HepG2 (cell line): ENCODE results near the gene NPB. TPM values are rescaled to one million over a fixed set of nuclear protein-coding genes. Genes with fewer than 3 reads are reported as not detected.

ENCODE experiments used
- AKAP8 ChIP-seq: sonication (generic); formaldehyde crosslinking; IDR thresholded peaks from 2 replicates; pipeline ENCODE4 v1.5.1; 2020; ENCODE audit warnings: mild to moderate bottlenecking, missing genetic modification reagents
- DMAP1 ChIP-seq: IDR thresholded peaks from 2 replicates; pipeline ENCODE4 v1.6.1; 2016
- DPF2 ChIP-seq: sonication (generic); formaldehyde crosslinking; IDR thresholded peaks from 2 replicates; pipeline ENCODE4 v1.4.0; 2020; ENCODE audit warnings: mild to moderate bottlenecking, low read depth, missing genetic modification reagents, borderline replicate concordance
- GLI4 ChIP-seq: sonication (generic); formaldehyde crosslinking; IDR thresholded peaks from 2 replicates; pipeline ENCODE4 v1.5.1; 2020; ENCODE audit warnings: missing genetic modification reagents, mild to moderate bottlenecking, moderate library complexity, borderline replicate concordance
- HOXD1 ChIP-seq: sonication (generic); formaldehyde crosslinking; IDR thresholded peaks from 2 replicates; pipeline ENCODE4 v1.5.0; 2020; ENCODE audit warnings: missing genetic modification reagents
- MIXL1 ChIP-seq: IDR thresholded peaks from 2 replicates; pipeline ENCODE4 v1.6.1; 2016
- MYC ChIP-seq: sonication (generic); formaldehyde crosslinking; IDR thresholded peaks from 2 replicates; pipeline ENCODE4 v1.9.0; 2021; ENCODE audit warnings: missing genetic modification reagents, borderline replicate concordance
- RAD51 ChIP-seq: fragments of 450-650 bp; IDR thresholded peaks from 2 replicates; pipeline ENCODE4 v1.6.1; 2016; ENCODE audit warnings: borderline replicate concordance
- RFXAP ChIP-seq: sonication (generic); formaldehyde crosslinking; IDR thresholded peaks from 2 replicates; pipeline ENCODE4 v1.4.0; 2020; ENCODE audit warnings: missing genetic modification reagents, borderline replicate concordance
- SMARCE1 ChIP-seq: fragments of 450-650 bp; IDR thresholded peaks from 2 replicates; pipeline ENCODE4 v1.6.1; 2017; ENCODE audit warnings: borderline replicate concordance
- SP140L ChIP-seq: sonication (generic); formaldehyde crosslinking; IDR thresholded peaks from 2 replicates; pipeline ENCODE4 v1.4.0; 2020; ENCODE audit warnings: missing genetic modification reagents, borderline replicate concordance
- TEAD2 ChIP-seq: sonication (generic); formaldehyde crosslinking; IDR thresholded peaks from 2 replicates; pipeline ENCODE4 v1.9.0; 2021; ENCODE audit warnings: missing genetic modification reagents
- ZNF251 ChIP-seq: sonication (generic); formaldehyde crosslinking; IDR thresholded peaks from 2 replicates; pipeline ENCODE4 v1.9.0; 2021; ENCODE audit warnings: mild to moderate bottlenecking, missing genetic modification reagents
- ZNF33B ChIP-seq: sonication (generic); formaldehyde crosslinking; IDR thresholded peaks from 2 replicates; pipeline ENCODE4 v1.5.1; 2020; ENCODE audit warnings: mild to moderate bottlenecking, missing genetic modification reagents
- ZNF567 ChIP-seq: sonication (generic); formaldehyde crosslinking; IDR thresholded peaks from 2 replicates; pipeline ENCODE4 v1.8.1; 2023; ENCODE audit warnings: mild to moderate bottlenecking, missing genetic modification reagents, borderline replicate concordance
- ZNF629 ChIP-seq: sonication (generic); formaldehyde crosslinking; conservative IDR thresholded peaks from 2 replicates; pipeline ENCODE4 v1.5.0; 2020; ENCODE audit warnings: missing genetic modification reagents
- ZNF724P ChIP-seq: sonication (generic); formaldehyde crosslinking; IDR thresholded peaks from 2 replicates; pipeline ENCODE4 v1.8.0; 2022; ENCODE audit warnings: missing genetic modification reagents, borderline replicate concordance
- ZNF776 ChIP-seq: sonication (generic); formaldehyde crosslinking; IDR thresholded peaks from 2 replicates; pipeline ENCODE4 v1.4.0; 2020; ENCODE audit warnings: mild to moderate bottlenecking, missing genetic modification reagents
- polyA plus RNA-seq, 8 experiments: library from polyadenylated mRNA; depleted of rRNA in 3 of 8; stranded (reverse) in 7 of 8; unstranded in 1 of 8; fragments of >200 nt; fragmentation: Illumina TruSeq in 4 of 8; extraction: Trizol in 4 of 8; gene quantifications; 2 replicates each; pipeline versions ENCODE4 v1.2.1 to v1.2.3, GENCODE V29; 2011 to 2016; ENCODE audit warnings: low read depth in 4 of 8, missing spikeins in 1 of 8, mixed read lengths in 1 of 8; ENCODE audit not compliant: insufficient read depth in 1 of 8
- total RNA-seq, 5 experiments: library from RNA; depleted of rRNA; stranded (reverse); fragments of >200 nt; fragmentation: Illumina TruSeq; extraction: Trizol; gene quantifications; 2 replicates each; pipeline ENCODE4 v1.2.3, GENCODE V29; 2016; ENCODE audit warnings: low read depth in 1 of 5
- TF ChIP-seq, protein P1 (sequence below), 2 experiments: IDR thresholded peaks; 2 replicates each; pipeline ENCODE4 v1.6.1; 2011 to 2012; ENCODE audit warnings: low read length in 2 of 2, borderline replicate concordance in 1 of 2, low read depth in 1 of 2, mild to moderate bottlenecking in 1 of 2, moderate library complexity in 1 of 2
- TF ChIP-seq, protein P2 (sequence below): IDR thresholded peaks from 2 replicates; pipeline ENCODE4 v1.6.1; 2016; ENCODE audit warnings: low read depth, control low read depth
- TF ChIP-seq, protein P3 (sequence below): sonication (generic); formaldehyde crosslinking; IDR thresholded peaks from 2 replicates; pipeline ENCODE4 v1.4.0; 2020; ENCODE audit warnings: missing genetic modification reagents

Gene NPB
- total and polyA plus RNA-seq, 2 of the 13 experiments (the other 11 are each of a cell fraction or from before 2014, with no cell fraction given), result 0.11 to 0.93 TPM

DNA sequence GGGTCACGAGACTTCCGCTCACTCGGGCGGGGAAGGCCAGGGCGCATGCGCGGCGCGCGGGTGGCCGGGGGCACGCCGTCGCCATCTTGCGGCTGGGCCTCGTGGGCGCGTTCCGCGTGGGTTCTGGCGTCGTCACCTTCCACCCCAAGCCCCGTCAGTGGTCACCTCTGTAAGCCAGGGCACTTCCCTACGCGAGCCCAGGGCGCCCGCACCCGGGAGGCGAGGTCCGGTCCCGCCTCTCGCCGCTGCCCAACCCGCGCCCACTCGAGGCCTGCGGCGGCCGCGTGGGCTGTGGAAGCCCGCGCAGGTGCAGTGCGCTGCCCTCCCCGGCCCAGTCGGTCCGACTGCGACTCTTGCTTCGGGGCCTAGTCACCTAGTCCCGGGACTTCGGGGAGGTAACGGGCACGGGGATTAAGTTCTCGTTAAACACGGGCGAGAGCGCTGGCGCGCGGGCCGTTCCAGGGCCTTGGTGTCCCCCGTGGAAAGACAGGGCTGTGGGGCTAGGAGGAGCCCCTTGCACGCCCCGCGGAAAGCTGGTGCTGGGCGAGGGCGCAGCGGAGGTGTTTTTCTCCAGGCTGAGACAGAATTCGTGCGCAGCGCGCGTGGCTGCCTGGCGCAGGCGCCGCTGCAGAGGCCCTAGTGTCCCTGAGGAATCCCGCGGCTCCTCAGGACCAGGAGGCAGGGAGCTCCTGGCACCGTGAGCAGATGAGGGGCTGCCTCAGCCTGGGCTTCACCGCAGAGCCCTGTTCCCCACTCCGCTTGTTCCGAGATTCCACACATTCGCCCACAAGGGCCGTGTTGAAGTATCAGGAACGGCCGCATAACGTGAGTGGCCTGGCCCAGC lies 30.4 kb upstream of the NPB start (continued):
- TF ChIP-seq ZNF33B (peak; percentile 86; the same call in 1 of the 2 replicates), DPF2 (CRISPR knock-in tag) (no peak), SMARCE1 (no peak), ZNF567 (peak; percentile 90; the same call in 1 of the 2 replicates), HOXD1 (CRISPR knock-in tag) (peak; percentile 82), SP140L (CRISPR knock-in tag) (0 out of 2 replicates have a peak, but pooled peaks have one; percentile 28), MYC (CRISPR knock-in tag) (peak; percentile 100), RFXAP (CRISPR knock-in tag) (no peak; the same call in 1 of the 2 replicates), MIXL1 (peak; percentile 78), ZNF251 (peak; percentile 88; the same call in 1 of the 2 replicates), ZNF724P (CRISPR knock-in tag) (peak; percentile 89), ZNF629 (CRISPR knock-in tag) (no peak), RAD51 (no peak), TEAD2 (peak; percentile 90), DMAP1 (CRISPR knock-in tag) (peak; percentile 98), GLI4 (CRISPR knock-in tag) (peak; percentile 97; the same call in 1 of the 2 replicates), ZNF776 (peak; percentile 100), AKAP8 (peak; percentile 98)
- TF ChIP-seq, protein P1, sequence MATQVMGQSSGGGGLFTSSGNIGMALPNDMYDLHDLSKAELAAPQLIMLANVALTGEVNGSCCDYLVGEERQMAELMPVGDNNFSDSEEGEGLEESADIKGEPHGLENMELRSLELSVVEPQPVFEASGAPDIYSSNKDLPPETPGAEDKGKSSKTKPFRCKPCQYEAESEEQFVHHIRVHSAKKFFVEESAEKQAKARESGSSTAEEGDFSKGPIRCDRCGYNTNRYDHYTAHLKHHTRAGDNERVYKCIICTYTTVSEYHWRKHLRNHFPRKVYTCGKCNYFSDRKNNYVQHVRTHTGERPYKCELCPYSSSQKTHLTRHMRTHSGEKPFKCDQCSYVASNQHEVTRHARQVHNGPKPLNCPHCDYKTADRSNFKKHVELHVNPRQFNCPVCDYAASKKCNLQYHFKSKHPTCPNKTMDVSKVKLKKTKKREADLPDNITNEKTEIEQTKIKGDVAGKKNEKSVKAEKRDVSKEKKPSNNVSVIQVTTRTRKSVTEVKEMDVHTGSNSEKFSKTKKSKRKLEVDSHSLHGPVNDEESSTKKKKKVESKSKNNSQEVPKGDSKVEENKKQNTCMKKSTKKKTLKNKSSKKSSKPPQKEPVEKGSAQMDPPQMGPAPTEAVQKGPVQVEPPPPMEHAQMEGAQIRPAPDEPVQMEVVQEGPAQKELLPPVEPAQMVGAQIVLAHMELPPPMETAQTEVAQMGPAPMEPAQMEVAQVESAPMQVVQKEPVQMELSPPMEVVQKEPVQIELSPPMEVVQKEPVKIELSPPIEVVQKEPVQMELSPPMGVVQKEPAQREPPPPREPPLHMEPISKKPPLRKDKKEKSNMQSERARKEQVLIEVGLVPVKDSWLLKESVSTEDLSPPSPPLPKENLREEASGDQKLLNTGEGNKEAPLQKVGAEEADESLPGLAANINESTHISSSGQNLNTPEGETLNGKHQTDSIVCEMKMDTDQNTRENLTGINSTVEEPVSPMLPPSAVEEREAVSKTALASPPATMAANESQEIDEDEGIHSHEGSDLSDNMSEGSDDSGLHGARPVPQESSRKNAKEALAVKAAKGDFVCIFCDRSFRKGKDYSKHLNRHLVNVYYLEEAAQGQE (IDR thresholded peaks at IDR 0.05; ENCODE audit: borderline replicate concordance in 1 of 2, low read depth in 1 of 2, low read length in 2 of 2), result peak in 1 of 2 experiments; percentile 51; a peak in 1 of 4 replicates
- TF ChIP-seq, protein P2, sequence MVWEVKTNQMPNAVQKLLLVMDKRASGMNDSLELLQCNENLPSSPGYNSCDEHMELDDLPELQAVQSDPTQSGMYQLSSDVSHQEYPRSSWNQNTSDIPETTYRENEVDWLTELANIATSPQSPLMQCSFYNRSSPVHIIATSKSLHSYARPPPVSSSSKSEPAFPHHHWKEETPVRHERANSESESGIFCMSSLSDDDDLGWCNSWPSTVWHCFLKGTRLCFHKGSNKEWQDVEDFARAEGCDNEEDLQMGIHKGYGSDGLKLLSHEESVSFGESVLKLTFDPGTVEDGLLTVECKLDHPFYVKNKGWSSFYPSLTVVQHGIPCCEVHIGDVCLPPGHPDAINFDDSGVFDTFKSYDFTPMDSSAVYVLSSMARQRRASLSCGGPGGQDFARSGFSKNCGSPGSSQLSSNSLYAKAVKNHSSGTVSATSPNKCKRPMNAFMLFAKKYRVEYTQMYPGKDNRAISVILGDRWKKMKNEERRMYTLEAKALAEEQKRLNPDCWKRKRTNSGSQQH (CRISPR knock-in tag), result 0 out of 2 replicates have a peak, but pooled peaks have one; percentile 38
- TF ChIP-seq, protein P3, sequence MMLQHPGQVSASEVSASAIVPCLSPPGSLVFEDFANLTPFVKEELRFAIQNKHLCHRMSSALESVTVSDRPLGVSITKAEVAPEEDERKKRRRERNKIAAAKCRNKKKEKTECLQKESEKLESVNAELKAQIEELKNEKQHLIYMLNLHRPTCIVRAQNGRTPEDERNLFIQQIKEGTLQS, result peak; percentile 29; the same call in 1 of the 2 replicates
